GM12878 (cell line): ENCODE results near the gene JCHAIN. TPM values are rescaled to one million over a fixed set of nuclear protein-coding genes. Genes with fewer than 3 reads are reported as not detected.

Source experiments
- ATAC-seq: fragments of 200-7000 bp; cut with Tn5 transposase; 3 replicates; pipeline ENCODE4 v1.9.1; 2020; ENCODE audit warnings: mild to moderate bottlenecking, moderate library complexity
- BruUV-seq: library from RNA; stranded (reverse); fragments of 400-500 nt; replicated peaks from 2 replicates; lab custom pipeline; 2021; lab: Mats Ljungman, UMichigan
- CTCF ChIA-PET: fragments of 300-600 bp; sonication (Branson Sonifier 250); formaldehyde crosslinking; extraction: SDS; loops from one replicate; lab custom pipeline; 2021; ENCODE audit warnings: inconsistent platforms; lab: Yijun Ruan, JAX
- POLR2A ChIA-PET: fragments of 350-600 bp; formaldehyde crosslinking; extraction: SDS; loops from one replicate; lab custom pipeline; 2021; ENCODE audit warnings: inconsistent platforms; lab: Charles Lee
- RAD21 ChIA-PET: fragments of 300-600 bp; sonication (Branson Sonifier 250); formaldehyde crosslinking; loops from one replicate; lab custom pipeline; 2023; ENCODE audit warnings: antibody characterized with exemption; ENCODE audit not compliant: unreplicated experiment; lab: Charles Lee
- SMC1A ChIA-PET: fragments of 300-600 bp; sonication (Branson Sonifier 250); formaldehyde crosslinking; loops from one replicate; lab custom pipeline; 2023; ENCODE audit not compliant: unreplicated experiment, uncharacterized antibody; lab: Charles Lee
- DNase-seq: peaks from one replicate; pipeline ENCODE4 v3.0.0-alpha.2; 2011; ENCODE audit warnings: low read depth, low spot score
- FAIRE-seq: peaks from 3 replicates; lab custom pipeline; 2011; peaks lifted over from hg19 to GRCh38; lab: Jason Lieb, UNC
- H2AFZ ChIP-seq: 2 replicates; pipeline ENCODE4 v1.6.0; 2011; ENCODE audit warnings: low read depth, low read length, control low read depth; ENCODE audit not compliant: control insufficient read depth
- H3K27ac ChIP-seq: 2 replicates; pipeline ENCODE4 v1.5.1; 2011; ENCODE audit warnings: control low read depth; ENCODE audit not compliant: control insufficient read depth, insufficient read depth
- H3K27me3 ChIP-seq, 2 experiments: replicated peaks in 1 of 2; 2 replicates each; pipeline versions ENCODE4 v1.6.0 to v1.6.1; 2011; ENCODE audit warnings: low read length in 1 of 2; ENCODE audit not compliant: control insufficient read depth in 2 of 2, insufficient read depth in 2 of 2
- H3K36me3 ChIP-seq, 2 experiments: 2 replicates each; pipeline ENCODE4 v1.5.1; 2011; ENCODE audit warnings: low read length in 1 of 2; ENCODE audit not compliant: control insufficient read depth in 2 of 2, insufficient read depth in 2 of 2
- H3K4me1 ChIP-seq: 2 replicates; pipeline ENCODE4 v1.6.1; 2011; ENCODE audit warnings: mild to moderate bottlenecking, low read length, moderate library complexity, mixed read lengths; ENCODE audit not compliant: control insufficient read depth, insufficient read depth
- H3K4me2 ChIP-seq: 2 replicates; pipeline ENCODE4 v1.6.0; 2011; ENCODE audit warnings: control low read depth; ENCODE audit not compliant: control insufficient read depth, insufficient read depth
- H3K4me3 ChIP-seq: fragments of 200-600 bp; sonication (generic); 2 replicates; pipeline ENCODE4 v1.5.1; 2016
- H3K79me2 ChIP-seq: 2 replicates; pipeline ENCODE4 v1.6.0; 2011; ENCODE audit warnings: low read length; ENCODE audit not compliant: control insufficient read depth, insufficient read depth
- H3K9ac ChIP-seq: 2 replicates; pipeline ENCODE4 v1.8.0; 2011; ENCODE audit warnings: low read length, control low read depth, mixed read lengths; ENCODE audit not compliant: control insufficient read depth, insufficient read depth
- H3K9me3 ChIP-seq: replicated peaks from 3 replicates; pipeline ENCODE4 v1.5.1; 2011; ENCODE audit warnings: mild to moderate bottlenecking, low read length; ENCODE audit not compliant: control insufficient read depth, insufficient read depth
- H4K20me1 ChIP-seq: 2 replicates; pipeline ENCODE4 v1.6.0; 2011; ENCODE audit not compliant: control insufficient read depth, insufficient read depth
- BCLAF1 ChIP-seq: fragments of 450-650 bp; IDR thresholded peaks from 2 replicates; pipeline ENCODE4 v1.6.1; 2017; ENCODE audit warnings: antibody characterized with exemption, mild to moderate bottlenecking, moderate library complexity
- EED ChIP-seq: sonication (generic); IDR thresholded peaks from 2 replicates; pipeline ENCODE4 v1.6.1; 2016; ENCODE audit warnings: antibody characterized with exemption, low read depth
- JUNB ChIP-seq: IDR thresholded peaks from 2 replicates; pipeline ENCODE4 v1.6.1; 2016; ENCODE audit warnings: antibody characterized with exemption, mild to moderate bottlenecking
- NFIC ChIP-seq: IDR thresholded peaks from 2 replicates; pipeline ENCODE4 v1.6.1; 2012; ENCODE audit warnings: low read depth, mild to moderate bottlenecking, inconsistent platforms, low read length, moderate library complexity
- WGBS: methylation state at CpG from one replicate; pipeline ENCODE4 v1.1.6; 2016; ENCODE audit warnings: low lambda C conversion rate; ENCODE audit not compliant: insufficient replicate concordance, insufficient coverage; ENCODE audit errors: missing lambda C conversion rate; 5-methylcytosine and 5-hydroxymethylcytosine counted together
- in situ Hi-C: fragments of 300-500 bp; cut with MboI; formaldehyde crosslinking; loops from 9 replicates; pipeline ENCODE4 v1.14.3; 2018; ENCODE audit warnings: mixed read lengths
- intact Hi-C: fragments of 100-400 bp; cut with micrococcal nuclease; formaldehyde crosslinking; loops from one replicate; pipeline ENCODE4 v1.14.2; 2022; ENCODE audit not compliant: unreplicated experiment
- polyA plus RNA-seq, 11 experiments: library from polyadenylated mRNA; depleted of rRNA in 4 of 11; unstranded in 6 of 11; stranded (reverse) in 5 of 11; fragments of >200 nt; fragmentation: Nextera tagmentation in 4 of 11; fragmentation: Illumina TruSeq in 1 of 11; extraction: Ambion mirVana in 4 of 11; extraction: Trizol in 1 of 11; gene quantifications; 1 replicate in 1 of 11; 2 replicates in 10 of 11; pipeline versions ENCODE4 v1.2.1 to v1.2.3, GENCODE V29; 2011 to 2016; ENCODE audit warnings: inconsistent platforms in 2 of 11, missing spikeins in 2 of 11, low read depth in 1 of 11
- total RNA-seq, 4 experiments: library from RNA; depleted of rRNA in 3 of 4; stranded (reverse); fragments of >200 nt in 3 of 4; fragmentation: Illumina TruSeq in 1 of 4; extraction: Trizol in 1 of 4; gene quantifications; 2 replicates each; pipeline versions ENCODE4 v1.2.1 to v1.2.3, GENCODE V29; 2013 to 2021

JCHAIN gene
- total and polyA plus RNA-seq, 10 of the 15 experiments (the other 5 are each of a cell fraction or from before 2014, with no cell fraction given) = 188 to 1,045 (median 486) TPM

GRCh38 chr4:70640192-70640591 is 26.1 kb downstream of the JCHAIN start:
- DNase-seq = no peak
- no peak overlapping the region for H3K9ac ChIP-seq
- RAD21 ChIA-PET = no interaction called here
- no peak overlapping the region for H3K4me2 ChIP-seq
- no peaks in the 10 kb centered on the region for H3K79me2 ChIP-seq
- CTCF ChIA-PET = interaction anchor here (1.4 kb wide), 1 partner anchor 12 kb away, joined by 4 read pairs; no protein-coding TSS in a partner anchor
- H3K4me3 ChIP-seq = no peak overlapping the region
- in situ Hi-C loops (no loop called here), intact Hi-C loops (no loop called here)
- no peak for FAIRE-seq
- no peak for ATAC-seq
- no peaks in the 10 kb centered on the region for H3K36me3 ChIP-seq
- H3K27ac ChIP-seq = no peak overlapping the region
- no TSS peak for BruUV-seq
- no peaks in the 10 kb centered on the region; the same call in 1 of the 2 replicates for H3K4me1 ChIP-seq
- TF ChIP-seq NFIC (peak; percentile 56; the same call in 1 of the 2 replicates), EED (0 out of 2 replicates have a peak, but pooled peaks have one; percentile 58), JUNB (peak; percentile 72), BCLAF1 (no peak)
- 0% methylated on average over 2 of the region's 2 CpGs for WGBS
- H2AFZ ChIP-seq = no peak overlapping the region
- SMC1A ChIA-PET = interaction anchor here (1.5 kb wide), 1 partner anchor 14 kb away, joined by 3 read pairs; no protein-coding TSS in a partner anchor
- H3K9me3 ChIP-seq = no peaks in the 10 kb centered on the region
- H4K20me1 ChIP-seq = no peaks in the 10 kb centered on the region
- POLR2A ChIA-PET = no interaction called here
- no peaks in the 10 kb centered on the region for H3K27me3 ChIP-seq
